Inflammatory macrophage treated with lipopolysaccharide for 4 hours (primary cell): ENCODE measurements around the gene LYRM4.

Source experiments
- DNase-seq: peaks from one replicate; pipeline ENCODE4 v3.0.0-alpha.2; 2020

Gene LYRM4

GRCh38 chr6:5279891-5280338, 19.2 kb upstream of the LYRM4 start:
- DNase-seq, result no peak

DNA sequence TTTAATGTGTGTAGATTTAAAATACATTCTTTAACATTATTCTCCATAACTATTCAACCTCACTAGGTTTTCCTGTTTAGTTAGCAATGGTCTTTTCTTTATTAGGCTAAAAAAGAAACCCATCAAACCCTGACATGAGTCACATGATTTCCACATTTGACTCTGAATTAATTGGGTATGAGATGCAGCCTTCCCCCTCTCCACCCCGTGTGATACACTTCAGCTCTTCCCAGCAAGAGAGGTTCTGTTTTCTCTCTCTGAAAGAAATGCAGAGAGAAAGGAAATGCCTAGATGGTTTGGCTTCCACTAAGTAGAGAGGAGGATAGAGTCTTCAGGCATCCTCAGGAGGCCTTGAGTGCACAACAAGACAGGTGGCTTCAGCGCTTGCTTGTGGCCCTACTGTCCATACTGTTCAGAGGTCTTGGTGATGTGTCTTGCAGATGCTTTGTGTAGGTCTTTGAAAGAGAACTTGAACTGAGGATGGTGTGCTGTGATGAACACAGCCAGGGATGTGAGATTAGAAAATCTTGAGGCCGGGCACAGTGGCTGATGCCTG, 17.9 kb upstream of the LYRM4 start:
- no peak for DNase-seq

DNA sequence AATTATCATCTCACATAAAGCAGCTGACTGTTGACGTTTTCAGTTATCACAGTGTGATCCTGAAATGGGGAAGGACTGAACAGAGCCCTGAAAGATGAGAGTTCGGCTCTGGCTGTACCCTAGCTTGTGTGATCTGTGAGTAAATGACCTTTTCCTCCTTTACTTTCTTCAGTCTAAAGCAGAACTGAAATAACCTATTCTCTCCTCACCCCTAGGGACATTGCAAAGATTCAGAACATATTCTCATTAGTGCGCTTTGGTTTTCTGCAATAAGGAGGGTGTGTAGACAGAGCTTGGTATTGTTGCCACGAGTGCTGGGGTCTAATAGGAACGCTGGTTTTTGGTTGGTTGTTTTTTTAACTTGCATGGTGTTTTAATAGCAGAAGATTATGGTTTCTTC, 17.3 kb upstream of the LYRM4 start:
- no peak for DNase-seq

- no peak for DNase-seq
Observed at GRCh38 chr6:5277589-5277988, 16.8 kb upstream of the LYRM4 start.

DNA sequence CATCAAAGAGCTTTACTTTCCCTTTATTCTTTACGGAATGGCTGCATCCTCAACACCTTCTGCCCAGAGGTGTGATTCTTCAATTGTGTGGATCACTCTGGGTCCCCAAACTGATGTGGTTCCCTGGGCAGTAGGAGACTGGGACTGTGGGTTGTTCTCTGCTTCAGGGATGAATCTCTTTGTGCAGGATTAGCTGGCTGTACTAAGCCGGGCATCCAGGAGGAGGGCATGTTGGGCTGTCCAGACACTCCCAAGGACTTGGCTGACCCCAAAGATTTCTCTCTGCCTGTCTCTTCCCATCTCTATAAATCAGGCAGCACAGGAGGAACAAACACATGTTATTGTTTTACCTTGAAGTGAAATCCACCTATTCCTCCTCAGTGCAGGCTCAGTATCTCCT, 15.8 kb upstream of the LYRM4 start:
- no peak for DNase-seq

DNA sequence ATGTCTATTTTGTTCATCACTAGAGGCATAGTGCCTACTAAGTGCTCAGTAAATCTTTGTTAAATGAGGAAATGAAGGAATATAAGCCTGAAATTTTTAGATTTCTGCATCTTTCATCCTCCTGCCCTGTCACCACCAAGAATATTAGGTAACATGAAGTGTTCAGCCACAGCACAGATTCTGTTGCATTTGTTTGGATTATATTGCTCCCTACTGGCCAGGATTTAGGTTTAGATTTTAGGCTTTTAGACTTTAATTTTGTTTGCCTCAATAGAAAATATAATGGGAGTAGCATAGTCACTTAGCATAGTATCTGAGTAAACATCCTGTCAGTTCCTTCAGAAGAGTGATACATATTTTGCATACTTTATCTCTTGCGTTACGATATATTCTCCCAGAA, 14.7 kb upstream of the LYRM4 start:
- DNase-seq, result no peak

GRCh38 chr6:5274231-5274630, 13.5 kb upstream of the LYRM4 start:
- peak; percentile 25 for DNase-seq

DNA sequence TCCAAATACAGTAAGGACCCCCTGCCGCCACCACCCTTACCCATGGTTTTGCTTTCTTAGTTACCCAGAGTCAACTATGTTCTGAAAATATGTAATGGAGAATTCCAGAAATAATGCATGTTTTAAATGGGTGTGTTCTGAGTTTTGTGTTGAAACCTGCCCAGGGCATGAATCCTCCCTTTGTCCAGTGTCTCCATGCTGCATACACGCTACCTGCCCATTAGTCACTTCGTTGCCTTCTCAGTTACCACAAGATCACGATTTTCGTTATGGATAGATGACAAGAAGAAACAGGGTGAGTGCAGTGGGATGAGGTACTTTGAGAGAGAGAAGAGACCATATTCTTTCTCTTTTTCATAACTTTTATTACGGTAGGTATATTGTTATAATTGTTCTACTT, 11.2 kb upstream of the LYRM4 start:
- DNase-seq, result no peak

DNA sequence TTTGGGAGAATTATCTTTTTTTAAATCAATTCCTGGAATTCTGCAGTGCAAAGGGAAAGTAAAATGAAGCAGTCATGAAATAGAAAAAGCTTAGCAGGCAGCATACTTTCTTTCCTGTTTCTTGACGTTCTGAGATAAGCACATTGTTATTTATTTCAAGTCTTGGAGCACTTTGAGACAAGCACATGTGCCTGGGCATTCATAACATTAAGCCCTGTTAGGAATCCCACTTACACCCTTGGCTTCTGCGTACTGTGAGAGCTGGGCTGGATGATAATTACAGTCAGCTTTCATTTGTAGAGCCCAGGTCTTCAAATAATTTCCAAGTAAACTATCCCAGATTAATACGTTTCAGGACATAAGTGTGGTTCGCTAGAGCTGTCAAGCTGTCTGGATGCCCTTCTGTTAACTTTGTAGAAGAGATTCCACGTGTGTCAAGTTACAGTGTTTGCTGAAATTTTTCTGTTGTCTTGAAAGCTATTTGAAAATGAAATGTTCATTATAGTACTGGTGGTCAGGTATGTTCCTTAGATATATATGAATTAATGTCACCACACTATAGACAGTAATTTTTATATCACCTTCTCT, 9.4 kb upstream of the LYRM4 start:
- no peak for DNase-seq

DNA sequence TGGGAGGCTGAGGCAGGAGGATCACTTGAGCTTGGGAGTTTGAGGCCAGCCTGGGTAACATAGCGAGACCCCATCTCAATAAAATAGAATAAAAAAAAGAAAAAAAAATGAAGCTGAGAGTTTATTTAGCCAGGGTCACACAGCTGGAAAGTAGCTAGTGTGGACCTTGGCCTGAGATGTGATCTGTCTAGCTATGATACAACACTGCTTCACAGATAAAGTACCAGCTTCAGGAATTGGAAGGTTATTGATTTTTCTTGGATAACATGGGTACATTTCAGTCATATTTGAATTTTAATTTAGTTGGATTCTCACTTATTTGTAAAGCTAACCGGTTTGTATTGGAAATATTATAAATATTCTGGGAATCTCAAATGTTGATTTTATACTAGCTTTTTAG, 5.7 kb upstream of the LYRM4 start:
- no peak for DNase-seq

DNA sequence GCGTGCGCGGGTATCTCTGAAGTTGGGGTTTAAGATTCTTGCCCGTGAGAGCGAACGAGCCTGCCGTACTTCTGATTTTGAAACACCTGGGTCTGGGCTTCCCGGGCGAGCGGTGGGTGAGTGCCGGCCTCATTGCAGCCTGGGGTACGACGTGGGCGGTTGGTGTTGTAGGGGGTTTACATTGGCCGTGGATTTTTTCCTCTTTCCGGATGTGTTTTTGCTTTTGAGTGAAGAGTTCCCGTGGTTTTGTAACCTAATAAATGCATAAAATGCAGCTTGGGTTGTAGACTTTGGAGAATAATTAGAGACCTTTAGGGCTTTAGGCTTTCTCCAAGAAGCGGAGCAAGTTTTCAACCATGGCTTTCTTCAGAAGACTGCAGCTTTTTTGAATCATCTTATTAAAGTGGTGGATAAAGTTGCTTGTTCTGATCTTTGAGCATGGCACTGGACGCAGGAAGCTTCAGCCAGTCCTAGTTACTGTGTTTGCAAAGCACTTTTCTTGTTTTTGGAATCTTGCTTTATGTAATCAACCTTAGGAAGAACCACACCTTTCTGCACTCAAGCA, 877 bp upstream of the LYRM4 start:
- DNase-seq, result no peak

DNA sequence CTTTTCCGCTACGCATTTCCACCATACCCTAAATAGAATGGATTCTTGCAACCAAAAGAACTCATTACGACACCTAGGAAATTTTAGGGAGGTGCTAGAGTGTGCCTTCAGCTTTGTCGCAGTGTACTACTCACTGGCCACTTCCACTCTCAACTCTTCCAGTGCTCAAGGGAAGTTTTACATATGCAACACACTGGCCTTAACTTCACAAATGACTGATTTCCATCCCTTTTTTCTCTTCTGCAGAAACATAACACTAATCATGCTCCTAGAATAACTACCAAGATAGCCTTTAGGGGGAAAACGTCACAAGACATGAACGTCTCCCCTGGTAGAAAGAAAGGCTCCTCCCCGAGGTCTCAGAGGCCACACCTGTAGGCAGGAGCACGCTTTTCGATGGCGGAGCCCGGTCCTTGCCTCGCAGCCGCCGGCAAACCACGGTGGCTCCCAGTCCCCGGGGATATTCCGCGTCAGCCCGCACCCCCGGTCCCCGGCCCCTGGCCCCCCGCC, 584 bp downstream of the LYRM4 start:
- peak; percentile 90 for DNase-seq

DNA sequence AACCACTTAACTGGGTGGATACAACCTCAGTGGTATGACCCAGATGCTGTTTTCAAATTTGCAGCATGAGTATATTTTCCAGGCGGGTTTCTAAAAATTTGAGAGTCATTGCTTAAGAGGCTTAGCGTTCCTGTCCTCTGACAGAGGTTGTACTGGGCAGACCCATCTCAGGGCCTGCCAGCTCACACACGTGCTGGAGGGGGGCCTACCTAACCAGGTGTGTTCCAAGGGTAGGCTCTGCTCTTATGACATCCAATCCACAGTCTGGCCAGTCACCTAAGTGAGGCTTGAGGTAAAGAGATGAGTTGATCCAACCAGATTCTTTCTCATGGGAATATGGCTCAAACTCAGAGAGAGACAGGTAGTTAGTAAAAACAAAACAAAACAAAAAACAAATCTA, 1.3 kb downstream of the LYRM4 start:
- DNase-seq, result no peak

GRCh38 chr6:5257400-5257799, 3.4 kb downstream of the LYRM4 start:
- no peak for DNase-seq

DNA sequence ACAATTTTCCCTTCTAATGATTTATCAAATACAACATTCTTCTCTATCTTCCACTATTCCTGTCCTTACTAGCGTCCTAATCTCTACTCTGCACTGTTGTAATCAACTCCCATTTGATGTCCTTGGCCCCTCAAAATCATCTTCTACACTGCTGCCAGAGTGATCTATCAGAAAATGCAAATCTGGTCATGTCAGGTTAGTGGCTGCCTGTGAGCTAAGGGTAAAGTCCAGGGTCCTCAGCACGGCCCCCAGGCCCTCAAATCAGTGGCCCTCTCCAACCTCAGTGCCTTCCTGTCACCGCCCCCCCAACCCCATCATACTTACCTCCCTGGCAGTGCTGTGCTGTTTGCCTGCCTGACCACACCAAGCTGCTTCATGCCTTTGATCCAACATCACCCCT, 3.8 kb downstream of the LYRM4 start:
- DNase-seq, result no peak

DNA sequence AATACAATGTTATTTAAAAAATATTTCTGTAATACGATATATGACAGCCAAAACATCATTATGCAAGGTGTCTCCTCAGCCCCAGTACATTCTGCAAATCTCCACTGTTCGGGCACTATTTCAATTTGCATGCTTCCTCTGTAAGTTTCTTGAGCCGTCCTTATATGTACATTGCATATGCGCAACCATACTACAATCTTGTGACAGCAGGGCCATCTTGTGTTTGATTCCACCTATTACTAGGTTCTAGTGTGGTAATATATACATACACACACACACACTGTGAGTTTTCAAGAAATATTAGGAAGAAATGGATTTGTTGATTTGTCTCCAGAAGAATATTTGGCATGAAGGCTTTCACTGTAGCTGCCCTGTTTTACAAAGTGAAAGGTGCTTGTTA, 9.8 kb downstream of the LYRM4 start:
- DNase-seq, result no peak

DNA sequence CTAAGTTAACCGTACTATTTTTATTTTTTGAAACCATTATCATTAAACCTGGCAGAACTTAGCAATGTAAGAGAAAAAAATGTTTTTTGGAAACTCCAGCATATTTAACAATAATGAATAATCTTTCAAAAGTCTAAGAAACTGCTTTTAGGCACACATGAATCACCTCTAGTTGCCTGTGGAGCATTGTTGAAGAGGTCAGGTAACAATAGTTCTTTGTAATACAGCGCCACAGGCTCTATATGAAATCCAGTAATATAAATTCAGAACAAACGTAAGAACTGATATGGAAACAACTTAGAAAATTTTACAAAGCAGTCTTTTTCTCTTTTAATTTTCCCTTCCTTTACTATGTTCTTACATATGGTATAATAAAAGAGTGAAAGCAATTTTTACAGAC, 10.3 kb downstream of the LYRM4 start:
- no peak for DNase-seq

DNA sequence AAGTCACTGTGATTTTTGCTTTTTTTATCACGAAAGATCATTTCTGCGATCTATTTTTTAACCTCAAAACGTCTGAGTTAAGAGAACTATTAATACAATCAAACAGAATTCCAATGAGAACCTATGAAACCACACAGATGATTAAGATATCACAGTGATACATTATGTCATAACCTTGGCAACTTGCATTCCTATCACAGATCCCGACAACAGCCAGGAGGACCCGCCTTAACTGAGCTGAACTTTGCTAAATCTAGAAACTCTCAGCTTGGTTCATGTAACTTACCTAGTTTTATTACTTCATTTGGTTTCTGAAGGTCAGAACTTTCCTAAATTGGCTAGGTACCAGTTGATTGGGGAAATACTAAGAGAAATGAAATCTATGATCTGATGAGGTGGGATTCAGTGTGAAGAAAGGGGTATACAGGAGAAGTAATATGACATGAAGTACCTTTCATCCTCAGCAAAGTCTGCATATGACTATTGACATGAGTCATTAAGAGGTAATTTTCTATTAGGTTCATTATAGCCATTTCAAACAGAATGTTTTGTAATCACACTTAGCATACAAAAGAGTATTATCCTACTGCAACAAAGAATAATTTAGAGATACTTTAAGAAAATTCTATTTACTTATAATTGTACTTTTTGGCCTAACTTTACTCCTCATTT, 11.2 kb downstream of the LYRM4 start:
- DNase-seq, result no peak

- no peak for DNase-seq
Observed at GRCh38 chr6:5248302-5249098, 12.2 kb downstream of the LYRM4 start.

DNA sequence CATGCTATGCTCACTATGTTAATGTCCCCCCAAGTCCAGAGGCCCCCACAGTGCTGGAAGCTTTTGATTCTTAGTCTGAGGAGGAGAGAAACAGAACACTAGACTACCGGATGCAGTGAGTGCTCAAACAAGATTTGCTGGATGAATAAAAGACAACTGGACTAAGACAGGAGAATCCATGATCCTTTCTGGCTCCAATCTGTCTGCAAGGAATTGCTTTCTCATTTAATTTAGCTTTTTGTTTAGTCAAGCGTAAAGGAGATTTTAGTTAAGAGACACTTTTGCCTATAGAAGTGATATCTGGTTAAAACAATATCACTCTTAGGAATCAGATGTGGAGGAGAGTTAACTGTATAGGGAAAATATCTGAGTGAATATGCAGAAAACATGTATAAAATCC, 13.5 kb downstream of the LYRM4 start:
- DNase-seq, result no peak

DNA sequence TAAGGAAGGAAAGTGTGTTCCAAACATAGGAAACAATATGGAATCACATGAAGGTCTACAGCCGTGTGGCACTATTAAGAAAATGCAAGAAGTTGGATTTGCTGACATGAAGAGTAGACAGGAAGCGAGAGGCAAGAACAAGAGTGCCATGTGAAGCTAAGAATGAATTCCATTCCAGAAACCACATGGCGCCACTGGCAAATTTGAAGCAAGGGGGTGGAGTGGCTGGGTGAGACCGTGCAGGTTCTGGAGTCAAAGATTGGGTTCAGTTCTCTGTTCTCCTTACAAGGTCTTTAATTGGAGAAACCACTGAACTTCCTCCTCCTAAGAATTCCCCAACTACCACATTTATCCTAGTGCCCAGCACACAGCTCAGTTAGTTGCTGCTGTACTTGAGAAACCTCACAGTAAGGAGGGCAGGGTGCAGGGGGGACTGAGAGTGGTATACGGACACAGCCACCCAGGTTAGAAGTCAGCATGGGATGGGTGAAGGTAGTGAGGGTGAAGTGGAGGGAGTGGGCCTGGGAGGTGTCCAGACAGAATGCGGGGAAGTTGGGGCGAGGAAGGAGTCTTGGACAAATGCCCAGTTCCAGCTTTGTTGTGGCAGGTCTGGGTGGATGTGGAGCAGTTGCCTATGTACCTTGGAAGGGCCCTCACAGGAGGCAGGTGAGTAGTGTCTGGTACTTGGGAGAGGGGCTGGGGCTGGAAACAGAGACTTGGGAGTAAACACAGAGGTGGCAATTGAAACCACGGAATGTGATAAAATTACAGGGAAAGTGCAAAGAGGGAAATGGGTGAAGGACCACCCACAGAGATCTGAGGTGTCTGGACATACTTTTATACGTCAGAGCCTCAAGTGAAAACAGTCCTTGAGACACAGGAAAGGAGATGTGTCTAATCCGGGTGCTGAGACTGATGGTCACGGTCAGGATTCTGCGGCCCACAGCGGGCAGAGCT, 14.3 kb downstream of the LYRM4 start:
- DNase-seq, result no peak

GRCh38 chr6:5243069-5243468, 17.7 kb downstream of the LYRM4 start:
- no peak for DNase-seq
